ENCODE results near the gene VGLL1. TPM values are rescaled to one million over a fixed set of nuclear protein-coding genes. Genes with fewer than 3 reads are reported as not detected.

VGLL1 gene
- total RNA-seq (2014; rRNA removed; shearing (Covaris generic)) (not detected in 2 replicates), polyA plus RNA-seq (2016; fragmentation: Nextera tagmentation; extraction: Ambion mirVana) (not detected in 2 replicates)
- long read RNA-seq: 0 reads

- no peak for ATAC-seq
- no peaks in the 10 kb centered on the region for H3K36me3 ChIP-seq (ENCODE audit: insufficient read depth)
- no peak within 1 kb of the TSS for H2AFZ ChIP-seq
- Mint-ChIP-seq H3K36me3 (ENCODE audit: low read depth) (no peaks in the 10 kb centered on the region), H3K4me3 (no peak within 1 kb of the TSS), H3K4me1 (peaks cover 8% of the 10 kb centered on the region; the same call in 2 of the 3 replicates), H3K27ac (no peak within 1 kb of the TSS), H3K9me3 (no peaks in the 10 kb centered on the region), H3K27me3 (ENCODE audit: insufficient read depth, low read depth, poor library complexity) (peaks cover 4% of the 10 kb centered on the region)
- no peaks in the 10 kb centered on the region for H3K79me2 ChIP-seq (replicated peaks; ENCODE audit: insufficient read depth)
- no peaks in the 10 kb centered on the region for H3K4me1 ChIP-seq (ENCODE audit: insufficient read depth)
- H4K20me1 ChIP-seq (replicated peaks; ENCODE audit: insufficient read depth): no peaks in the 10 kb centered on the region
- no peaks in the 10 kb centered on the region for H3K9me2 ChIP-seq (ENCODE audit: insufficient read depth)
- H3K4me3 ChIP-seq: no peak within 1 kb of the TSS
- DNase-seq (ENCODE audit: low spot score): no peak
- no peak for TF ChIP-seq ZNF462 (CRISPR knock-in tag; IDR thresholded peaks at IDR 0.05)
- TF ChIP-seq ZNF331 (CRISPR knock-in tag; IDR thresholded peaks at IDR 0.05; ENCODE audit: low read depth): no peak
- TF ChIP-seq EZH2phosphoT487 (IDR thresholded peaks at IDR 0.05; ENCODE audit: unreplicated experiment): no peak
- TF ChIP-seq JUNB (IDR thresholded peaks at IDR 0.05; ENCODE audit: unreplicated experiment): no peak
- H3F3A ChIP-seq (replicated peaks; ENCODE audit: low read depth): no peaks in the 10 kb centered on the region
- H3K27me3 ChIP-seq (ENCODE audit: insufficient read depth): no peaks in the 10 kb centered on the region
- H3K4me2 ChIP-seq: no peak within 1 kb of the TSS
- no peak within 1 kb of the TSS for H3K27ac ChIP-seq (ENCODE audit: low read depth)
These were observed at the start of gene VGLL1 for GRCh38 chrX:136531951-136532350. Gene VGLL1 (plus strand): TSS chrX:136532215. CDS start chrX:136536021, 3,806 bp downstream.

GRCh38 chrX:136487647-136488046 is 44.4 kb upstream of the VGLL1 start, which contains the start of gene BRS3:
Gene BRS3 (plus strand): TSS chrX:136487947. CDS start chrX:136488115, 168 bp downstream.
- peak; percentile 67 for TF ChIP-seq ZNF331 (CRISPR knock-in tag; IDR thresholded peaks at IDR 0.05; ENCODE audit: low read depth)
- no peak for TF ChIP-seq STAT1 (IDR thresholded peaks at IDR 0.05; ENCODE audit: unreplicated experiment)
- Mint-ChIP-seq H3K27ac (no peak within 1 kb of the TSS), H3K4me3 (no peak within 1 kb of the TSS), H3K36me3 (ENCODE audit: low read depth) (no peaks in the 10 kb centered on the region), H3K4me1 (peaks cover 2% of the 10 kb centered on the region; the same call in 1 of the 3 replicates), H3K9me3 (no peaks in the 10 kb centered on the region; the same call in 2 of the 3 replicates), H3K27me3 (ENCODE audit: insufficient read depth, low read depth, poor library complexity) (no peaks in the 10 kb centered on the region)
- ATAC-seq (no peak), DNase-seq (ENCODE audit: low spot score) (no peak)
- H3F3A ChIP-seq (replicated peaks; ENCODE audit: low read depth): no peaks in the 10 kb centered on the region
- H3K79me2 ChIP-seq (replicated peaks; ENCODE audit: insufficient read depth): no peaks in the 10 kb centered on the region
- H3K27ac ChIP-seq (ENCODE audit: low read depth): no peak within 1 kb of the TSS
- no peaks in the 10 kb centered on the region for H3K36me3 ChIP-seq (ENCODE audit: insufficient read depth)
- no peaks in the 10 kb centered on the region for H3K9me2 ChIP-seq (ENCODE audit: insufficient read depth)
- no peak within 1 kb of the TSS for H3K4me3 ChIP-seq
- H2AFZ ChIP-seq: no peak within 1 kb of the TSS
- H3K4me2 ChIP-seq: no peak within 1 kb of the TSS
- H4K20me1 ChIP-seq (replicated peaks; ENCODE audit: insufficient read depth): no peaks in the 10 kb centered on the region
- no peaks in the 10 kb centered on the region for H3K27me3 ChIP-seq (ENCODE audit: insufficient read depth)
- H3K4me1 ChIP-seq (ENCODE audit: insufficient read depth): no peaks in the 10 kb centered on the region
